Gastroesophageal sphincter (tissue), 3 donors: ENCODE data around the gene ADCK2.

ENCODE experiments used
- EP300 ChIP-seq: sonication (generic); formaldehyde crosslinking; IDR thresholded peaks from one replicate; pipeline ENCODE4 v1.6.1; 2017; ENCODE audit warnings: antibody characterized with exemption, mild to moderate bottlenecking
- POLR2AphosphoS5 ChIP-seq: sonication (generic); formaldehyde crosslinking; IDR thresholded peaks from one replicate; pipeline ENCODE4 v1.6.1; 2017; ENCODE audit warnings: antibody characterized with exemption
- TF ChIP-seq, protein P1 (sequence below), 4 experiments: fragments of 200-600 bp in 2 of 4; fragments of 450-650 bp in 2 of 4; sonication (generic) in 1 of 4; IDR thresholded peaks; one replicate each; pipeline ENCODE4 v1.5.1; 2017 to 2019; ENCODE audit warnings: antibody characterized with exemption in 4 of 4, mild to moderate bottlenecking in 2 of 4, moderate library complexity in 2 of 4

DNA sequence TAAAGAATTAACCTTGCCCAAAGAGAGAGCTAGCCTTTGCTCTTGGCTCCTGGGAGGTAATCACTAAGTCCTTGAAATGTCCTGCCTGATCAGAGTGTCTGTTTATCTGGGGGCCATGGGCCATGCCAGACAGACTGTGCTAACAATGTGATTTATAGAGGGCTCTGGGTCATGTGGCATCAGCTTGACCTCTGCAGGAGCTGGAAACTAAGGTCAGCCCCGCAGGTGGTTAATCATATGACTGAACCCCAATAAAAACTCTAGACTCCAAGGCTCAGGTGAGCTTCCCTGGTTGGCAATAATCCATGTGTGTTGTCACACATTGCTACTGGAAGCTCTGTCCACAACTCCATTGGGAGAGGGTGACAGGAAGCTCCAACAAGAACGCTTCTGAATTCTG is 71.3 kb downstream of the ADCK2 start:
- TF ChIP-seq, protein P1, sequence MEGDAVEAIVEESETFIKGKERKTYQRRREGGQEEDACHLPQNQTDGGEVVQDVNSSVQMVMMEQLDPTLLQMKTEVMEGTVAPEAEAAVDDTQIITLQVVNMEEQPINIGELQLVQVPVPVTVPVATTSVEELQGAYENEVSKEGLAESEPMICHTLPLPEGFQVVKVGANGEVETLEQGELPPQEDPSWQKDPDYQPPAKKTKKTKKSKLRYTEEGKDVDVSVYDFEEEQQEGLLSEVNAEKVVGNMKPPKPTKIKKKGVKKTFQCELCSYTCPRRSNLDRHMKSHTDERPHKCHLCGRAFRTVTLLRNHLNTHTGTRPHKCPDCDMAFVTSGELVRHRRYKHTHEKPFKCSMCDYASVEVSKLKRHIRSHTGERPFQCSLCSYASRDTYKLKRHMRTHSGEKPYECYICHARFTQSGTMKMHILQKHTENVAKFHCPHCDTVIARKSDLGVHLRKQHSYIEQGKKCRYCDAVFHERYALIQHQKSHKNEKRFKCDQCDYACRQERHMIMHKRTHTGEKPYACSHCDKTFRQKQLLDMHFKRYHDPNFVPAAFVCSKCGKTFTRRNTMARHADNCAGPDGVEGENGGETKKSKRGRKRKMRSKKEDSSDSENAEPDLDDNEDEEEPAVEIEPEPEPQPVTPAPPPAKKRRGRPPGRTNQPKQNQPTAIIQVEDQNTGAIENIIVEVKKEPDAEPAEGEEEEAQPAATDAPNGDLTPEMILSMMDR (IDR thresholded peaks at IDR 0.05), result no peak
- TF ChIP-seq EP300 (no peak), POLR2AphosphoS5 (no peak)
